Calu3 (cell line): ENCODE data around the gene TESK2. TPM values are rescaled to one million over a fixed set of nuclear protein-coding genes. Genes with fewer than 3 reads are reported as not detected.
"Not testable (repeated sequence)": the region's sequence is repeated elsewhere in the genome, so short reads cannot be mapped to it uniquely, and the experiment has no call there.

Experiments
- BruUV-seq: library from RNA; stranded (reverse); fragments of 400-500 nt; replicated peaks from 2 replicates; lab custom pipeline; 2021; lab: Mats Ljungman, UMichigan
- CTCF ChIA-PET: fragments of 300-600 bp; sonication (Branson Sonifier 250); formaldehyde crosslinking; loops from one replicate; lab custom pipeline; 2022; ENCODE audit warnings: antibody characterized with exemption; lab: Charles Lee
- DNase-seq: peaks from one replicate; pipeline ENCODE4 v3.0.0; 2022
- H3K27ac Mint-ChIP-seq: one replicate; pipeline ENCODE4 v1.8.0; 2022; ENCODE audit warnings: mixed read lengths; ENCODE audit not compliant: unreplicated experiment
- H3K27me3 Mint-ChIP-seq: one replicate; pipeline ENCODE4 v1.8.0; 2022; ENCODE audit warnings: mixed read lengths; ENCODE audit not compliant: unreplicated experiment
- H3K36me3 Mint-ChIP-seq: one replicate; pipeline ENCODE4 v1.8.0; 2022; ENCODE audit warnings: mild to moderate bottlenecking, moderate library complexity, mixed read lengths; ENCODE audit not compliant: insufficient read depth, unreplicated experiment
- H3K4me1 Mint-ChIP-seq: one replicate; pipeline ENCODE4 v1.8.0; 2022; ENCODE audit warnings: mild to moderate bottlenecking, low read depth, mixed read lengths; ENCODE audit not compliant: unreplicated experiment
- H3K4me3 Mint-ChIP-seq: one replicate; pipeline ENCODE4 v1.8.0; 2022; ENCODE audit warnings: mild to moderate bottlenecking, low read depth, moderate library complexity, mixed read lengths; ENCODE audit not compliant: unreplicated experiment
- H3K9me3 Mint-ChIP-seq: one replicate; pipeline ENCODE4 v1.8.0; 2022; ENCODE audit warnings: low read depth, mixed read lengths; ENCODE audit not compliant: unreplicated experiment
- CTCF ChIP-seq: fragments of 200-600 bp; IDR thresholded peaks from one replicate; pipeline ENCODE4 v1.8.0; 2022; ENCODE audit warnings: antibody characterized with exemption; ENCODE audit not compliant: unreplicated experiment
- intact Hi-C: fragments of 100-400 bp; cut with micrococcal nuclease; formaldehyde crosslinking; loops from one replicate; pipeline ENCODE4 v1.10.0; 2022; ENCODE audit not compliant: unreplicated experiment
- total RNA-seq: library from RNA; stranded (reverse); gene quantifications from 2 replicates; pipeline ENCODE4 v1.2.3, GENCODE V29; 2022

The TESK2 gene
- total RNA-seq, 1 experiment from 2014 or later = 2.3 TPM

GRCh38 chr1:45473302-45473701 lies 17.7 kb downstream of the TESK2 start:
- H3K36me3 Mint-ChIP-seq = no peaks in the 10 kb centered on the region
- CTCF ChIA-PET = interaction anchor here (0.6 kb wide), 1 partner anchor 82 kb away, joined by 3 read pairs; no protein-coding TSS in a partner anchor
- no peak for DNase-seq
- intact Hi-C loops = no loop called here
- H3K4me1 Mint-ChIP-seq = no peaks in the 10 kb centered on the region
- H3K9me3 Mint-ChIP-seq = no peaks in the 10 kb centered on the region
- no peaks in the 10 kb centered on the region for H3K27me3 Mint-ChIP-seq
- H3K4me3 Mint-ChIP-seq = no peak overlapping the region
- no peak for TF ChIP-seq CTCF
- BruUV-seq = no TSS peak
- H3K27ac Mint-ChIP-seq = no peak overlapping the region

GRCh38 chr1:45470306-45470798 lies 20.6 kb downstream of the TESK2 start:
- H3K9me3 Mint-ChIP-seq = no peaks in the 10 kb centered on the region
- H3K4me3 Mint-ChIP-seq = no peak overlapping the region
- CTCF ChIA-PET = no interaction called here
- no peaks in the 10 kb centered on the region for H3K36me3 Mint-ChIP-seq
- DNase-seq = no peak
- no TSS peak for BruUV-seq
- no peak overlapping the region for H3K27ac Mint-ChIP-seq
- H3K4me1 Mint-ChIP-seq = no peaks in the 10 kb centered on the region
- TF ChIP-seq CTCF = no peak
- intact Hi-C loops = no loop called here
- no peaks in the 10 kb centered on the region for H3K27me3 Mint-ChIP-seq

GRCh38 chr1:45467353-45467752 lies 23.6 kb downstream of the TESK2 start:
- H3K27ac Mint-ChIP-seq, intact Hi-C loops, H3K27me3 Mint-ChIP-seq, DNase-seq, H3K36me3 Mint-ChIP-seq, H3K4me3 Mint-ChIP-seq, H3K4me1 Mint-ChIP-seq, BruUV-seq, H3K9me3 Mint-ChIP-seq: not testable (repeated sequence)
- CTCF ChIA-PET = interaction anchor here (0.6 to 0.7 kb wide), 2 partner anchors 57 to 366 kb away, joined by 3 read pairs; no protein-coding TSS in a partner anchor

GRCh38 chr1:45465277-45465676 lies 25.7 kb downstream of the TESK2 start:
- CTCF ChIA-PET = no interaction called here
- DNase-seq = no peak
- no peaks in the 10 kb centered on the region for H3K36me3 Mint-ChIP-seq
- H3K27me3 Mint-ChIP-seq = no peaks in the 10 kb centered on the region
- intact Hi-C loops = no loop called here
- no peaks in the 10 kb centered on the region for H3K9me3 Mint-ChIP-seq
- no TSS peak for BruUV-seq
- H3K4me3 Mint-ChIP-seq = no peak overlapping the region
- no peak for TF ChIP-seq CTCF
- no peak overlapping the region for H3K27ac Mint-ChIP-seq
- no peaks in the 10 kb centered on the region for H3K4me1 Mint-ChIP-seq

- Mint-ChIP-seq H3K4me1 (no peaks in the 10 kb centered on the region), H3K4me3 (no peak overlapping the region), H3K36me3 (no peaks in the 10 kb centered on the region), H3K27ac (no peak overlapping the region), H3K9me3 (no peaks in the 10 kb centered on the region), H3K27me3 (no peaks in the 10 kb centered on the region)
- intact Hi-C loops = no loop called here
- no TSS peak for BruUV-seq
- DNase-seq = no peak
- no peak for TF ChIP-seq CTCF
- CTCF ChIA-PET = no interaction called here
These were observed 32.1 kb downstream of the TESK2 start for GRCh38 chr1:45458894-45459293.
